Suprapubic skin (tissue), 4 donors: ENCODE data around the gene PDE3B.

Source experiments
- CTCF ChIP-seq, 2 donors: fragments of 200-600 bp in 1 of 2; fragments of 450-650 bp in 1 of 2; sonication (generic) in 1 of 2; IDR thresholded peaks; one replicate each; pipeline ENCODE4 v1.5.1; 2016 to 2019; ENCODE audit warnings: antibody characterized with exemption in 2 of 2, mild to moderate bottlenecking in 1 of 2, moderate library complexity in 1 of 2
- POLR2A ChIP-seq, 2 donors: fragments of 450-650 bp; IDR thresholded peaks; one replicate each; pipeline ENCODE4 v1.6.1; 2017; ENCODE audit warnings: antibody characterized with exemption in 2 of 2, mild to moderate bottlenecking in 2 of 2, moderate library complexity in 2 of 2
- POLR2AphosphoS5 ChIP-seq, 3 donors: sonication (generic); formaldehyde crosslinking; IDR thresholded peaks; one replicate each; pipeline ENCODE4 v1.6.1; 2017; ENCODE audit warnings: antibody characterized with exemption in 3 of 3

GRCh38 chr11:14636119-14636518 is 7.5 kb upstream of the PDE3B start:
- no peak for TF ChIP-seq CTCF (IDR thresholded peaks at IDR 0.05)
- TF ChIP-seq POLR2A (IDR thresholded peaks at IDR 0.05), result no peak
- TF ChIP-seq POLR2AphosphoS5 (IDR thresholded peaks at IDR 0.05), result no peak
